KMS-11 (cell line): Measurements from ENCODE around the gene GKN2.

Source experiments
- H2AFZ ChIP-seq: fragments of 200-600 bp; sonication (generic); 2 replicates; pipeline ENCODE4 v1.6.1; 2016; ENCODE audit warnings: antibody characterized with exemption, mixed run types, low read depth
- H3K27ac ChIP-seq: fragments of 200-600 bp; sonication (generic); 2 replicates; pipeline ENCODE4 v1.6.1; 2016; ENCODE audit warnings: mild to moderate bottlenecking, mixed run types
- H3K27me3 ChIP-seq: fragments of 200-600 bp; sonication (generic); 2 replicates; pipeline ENCODE4 v1.6.1; 2017; ENCODE audit warnings: mild to moderate bottlenecking, low read depth, mixed run types, moderate library complexity; ENCODE audit not compliant: insufficient read depth
- H3K36me3 ChIP-seq: fragments of 200-600 bp; sonication (generic); 2 replicates; pipeline ENCODE4 v1.6.1; 2017; ENCODE audit warnings: mild to moderate bottlenecking, mixed run types; ENCODE audit not compliant: insufficient read depth
- H3K4me1 ChIP-seq: fragments of 200-600 bp; sonication (generic); 2 replicates; pipeline ENCODE4 v1.6.1; 2016; ENCODE audit warnings: mild to moderate bottlenecking, low read depth, mixed run types; ENCODE audit not compliant: poor library complexity, severe bottlenecking
- H3K4me2 ChIP-seq: fragments of 200-600 bp; sonication (generic); 2 replicates; pipeline ENCODE4 v1.7.0; 2016; ENCODE audit warnings: mild to moderate bottlenecking, mixed run types
- H3K4me3 ChIP-seq: fragments of 200-600 bp; sonication (generic); IDR thresholded peaks from 2 replicates; pipeline ENCODE4 v1.6.1; 2017; ENCODE audit warnings: low read depth, low read length, mixed read lengths; ENCODE audit not compliant: insufficient read depth
- H3K79me2 ChIP-seq: fragments of 200-600 bp; sonication (generic); 2 replicates; pipeline ENCODE4 v1.6.1; 2016; ENCODE audit warnings: low read depth, mixed run types; ENCODE audit not compliant: insufficient read depth
- H3K9ac ChIP-seq: fragments of 200-600 bp; sonication (generic); 2 replicates; pipeline ENCODE4 v1.6.1; 2016; ENCODE audit warnings: mild to moderate bottlenecking, mixed run types
- H4K20me1 ChIP-seq: fragments of 200-600 bp; sonication (generic); 2 replicates; pipeline ENCODE4 v1.6.1; 2016; ENCODE audit warnings: mild to moderate bottlenecking, mixed run types; ENCODE audit not compliant: insufficient read depth
- TF ChIP-seq, protein P1 (sequence below): fragments of 200-600 bp; sonication (generic); conservative IDR thresholded peaks from 2 replicates; pipeline ENCODE4 v1.6.1; 2017; ENCODE audit warnings: low read depth, mild to moderate bottlenecking, antibody characterized with exemption, low read length, moderate library complexity, mixed read lengths

GKN2 gene

DNA sequence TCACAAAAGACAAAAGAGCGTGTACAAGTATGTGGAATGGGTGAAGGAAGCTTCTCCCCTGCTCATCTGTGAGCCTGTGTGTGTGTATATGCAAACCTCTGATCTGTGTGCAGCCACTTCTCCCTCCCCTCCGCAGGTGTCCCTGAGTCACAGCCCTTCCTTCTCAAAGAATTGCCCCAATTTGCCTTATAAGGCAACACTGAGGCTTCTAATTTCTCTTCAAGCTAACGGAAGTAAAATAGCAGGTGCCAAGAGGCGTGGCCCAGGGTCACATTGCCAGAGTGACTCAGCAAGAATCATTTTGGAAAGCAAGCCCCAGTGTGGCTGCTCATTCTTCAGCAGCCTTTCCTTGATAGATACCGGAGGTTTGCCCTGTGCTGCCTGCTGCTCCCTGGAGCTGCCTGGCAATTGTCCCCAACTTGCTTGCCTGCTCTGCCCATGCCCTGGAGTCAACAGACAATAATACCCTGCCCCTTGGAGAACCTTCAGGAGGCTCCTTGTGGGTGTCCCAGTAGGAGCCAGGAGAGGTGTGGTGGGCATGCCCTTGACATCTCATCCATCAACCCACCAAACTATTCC lies 44.2 kb downstream of the GKN2 start:
- TF ChIP-seq, protein P1, sequence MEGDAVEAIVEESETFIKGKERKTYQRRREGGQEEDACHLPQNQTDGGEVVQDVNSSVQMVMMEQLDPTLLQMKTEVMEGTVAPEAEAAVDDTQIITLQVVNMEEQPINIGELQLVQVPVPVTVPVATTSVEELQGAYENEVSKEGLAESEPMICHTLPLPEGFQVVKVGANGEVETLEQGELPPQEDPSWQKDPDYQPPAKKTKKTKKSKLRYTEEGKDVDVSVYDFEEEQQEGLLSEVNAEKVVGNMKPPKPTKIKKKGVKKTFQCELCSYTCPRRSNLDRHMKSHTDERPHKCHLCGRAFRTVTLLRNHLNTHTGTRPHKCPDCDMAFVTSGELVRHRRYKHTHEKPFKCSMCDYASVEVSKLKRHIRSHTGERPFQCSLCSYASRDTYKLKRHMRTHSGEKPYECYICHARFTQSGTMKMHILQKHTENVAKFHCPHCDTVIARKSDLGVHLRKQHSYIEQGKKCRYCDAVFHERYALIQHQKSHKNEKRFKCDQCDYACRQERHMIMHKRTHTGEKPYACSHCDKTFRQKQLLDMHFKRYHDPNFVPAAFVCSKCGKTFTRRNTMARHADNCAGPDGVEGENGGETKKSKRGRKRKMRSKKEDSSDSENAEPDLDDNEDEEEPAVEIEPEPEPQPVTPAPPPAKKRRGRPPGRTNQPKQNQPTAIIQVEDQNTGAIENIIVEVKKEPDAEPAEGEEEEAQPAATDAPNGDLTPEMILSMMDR, result no peak
- Histone ChIP-seq H3K9ac (peak overlapping the region; percentile 86), H3K4me2 (peak overlapping the region; percentile 63), H3K79me2 (no peaks in the 10 kb centered on the region), H4K20me1 (no peaks in the 10 kb centered on the region), H3K27me3 (no peaks in the 10 kb centered on the region), H2AFZ (peak overlapping the region; percentile 54), H3K4me3 (peak overlapping the region; percentile 45), H3K4me1 (peaks cover 58% of the 10 kb centered on the region), H3K27ac (peak overlapping the region; percentile 96), H3K36me3 (no peaks in the 10 kb centered on the region)

DNA sequence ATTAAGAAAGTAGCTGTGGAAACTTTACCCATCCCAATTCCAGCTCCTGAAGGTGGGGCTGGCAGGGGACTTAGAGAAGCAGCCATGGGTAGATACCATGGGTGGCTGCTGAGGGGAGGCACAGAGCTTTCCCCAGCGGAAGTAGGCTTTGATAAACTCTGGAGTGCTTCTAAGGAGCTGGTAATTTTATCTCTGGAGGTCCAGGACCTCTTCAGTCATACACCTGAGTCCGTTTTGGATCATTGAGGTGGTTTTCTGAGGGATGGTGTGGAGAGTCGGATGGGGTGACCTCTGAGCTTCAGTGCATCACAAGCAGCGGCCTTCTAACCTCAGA lies 44.8 kb downstream of the GKN2 start:
- Histone ChIP-seq H2AFZ (peak overlapping the region; percentile 54), H3K9ac (peak overlapping the region; percentile 86; the same call in 1 of the 2 replicates), H3K79me2 (no peaks in the 10 kb centered on the region), H3K36me3 (no peaks in the 10 kb centered on the region), H3K4me1 (peaks cover 58% of the 10 kb centered on the region), H3K4me2 (peak overlapping the region; percentile 63), H3K27me3 (no peaks in the 10 kb centered on the region), H3K4me3 (peak overlapping the region; percentile 45), H4K20me1 (no peaks in the 10 kb centered on the region), H3K27ac (peak overlapping the region; percentile 96)
- TF ChIP-seq, protein P1, result no peak

DNA sequence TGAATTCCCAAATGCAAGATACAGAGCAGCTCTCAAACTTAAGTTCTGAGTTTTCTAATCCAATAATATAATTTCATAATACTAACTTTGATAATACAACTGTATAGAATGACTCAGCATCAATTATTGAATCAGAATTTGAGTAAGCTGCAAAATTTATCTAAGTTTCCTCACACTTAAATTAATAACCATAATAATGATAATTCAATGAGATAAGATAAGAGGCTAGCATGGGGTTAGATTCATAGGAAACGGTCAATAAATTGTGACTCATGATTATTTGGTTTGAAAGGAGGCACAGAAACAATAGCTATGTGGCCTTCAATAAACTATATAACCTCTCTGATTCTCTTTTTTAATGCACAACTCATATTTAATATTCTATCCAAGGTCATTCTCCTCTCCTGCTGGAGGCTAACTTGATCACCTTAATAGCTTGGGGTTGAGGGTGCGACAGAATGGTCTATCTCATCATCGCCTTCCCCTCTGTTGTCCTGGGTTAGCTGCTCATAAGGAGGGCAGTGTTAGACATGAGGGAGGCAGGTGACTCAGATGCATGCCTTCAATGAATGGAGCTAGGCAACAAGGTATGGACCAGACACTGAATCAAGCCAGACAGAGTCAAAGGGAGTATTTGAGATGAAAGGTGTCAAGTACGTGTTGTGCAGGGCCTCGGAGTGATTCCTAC lies 45.3 kb downstream of the GKN2 start:
- TF ChIP-seq, protein P1, result no peak
- Histone ChIP-seq H3K27ac (peak overlapping the region; percentile 96), H3K27me3 (no peaks in the 10 kb centered on the region), H3K4me2 (peak overlapping the region; percentile 63; the same call in 1 of the 2 replicates), H2AFZ (peak overlapping the region; percentile 54), H4K20me1 (no peaks in the 10 kb centered on the region), H3K4me1 (peaks cover 53% of the 10 kb centered on the region), H3K9ac (peak overlapping the region; percentile 86; the same call in 1 of the 2 replicates), H3K79me2 (no peaks in the 10 kb centered on the region), H3K4me3 (peak overlapping the region; percentile 45), H3K36me3 (no peaks in the 10 kb centered on the region)

DNA sequence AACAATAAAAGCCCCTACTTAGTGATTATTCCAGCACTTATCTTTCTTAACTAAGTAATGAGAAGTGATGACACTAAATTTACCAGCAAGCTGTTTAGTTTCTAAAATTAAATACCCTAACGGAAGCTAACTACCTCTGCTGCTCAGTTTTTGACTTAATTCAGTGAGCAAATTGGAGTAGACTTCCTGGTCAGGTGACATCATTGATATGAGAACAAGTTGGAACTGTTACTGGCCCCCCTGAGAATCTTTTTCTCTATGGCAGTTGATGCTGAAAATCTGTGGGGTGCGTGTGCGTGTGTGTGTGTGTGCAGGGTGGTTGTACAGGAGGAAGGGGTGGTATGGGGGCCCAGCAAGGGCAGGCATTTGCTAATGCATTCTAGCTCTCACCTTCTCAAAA lies 46.0 kb downstream of the GKN2 start:
- no peaks in the 10 kb centered on the region for H3K27me3 ChIP-seq
- H3K4me1 ChIP-seq, result peaks cover 47% of the 10 kb centered on the region
- H3K36me3 ChIP-seq, result no peaks in the 10 kb centered on the region
- H3K79me2 ChIP-seq, result no peaks in the 10 kb centered on the region
- H2AFZ ChIP-seq, result no peak overlapping the region
- H3K4me3 ChIP-seq, result no peak overlapping the region
- H3K9ac ChIP-seq, result no peak overlapping the region
- TF ChIP-seq, protein P1, result no peak
- H4K20me1 ChIP-seq, result no peaks in the 10 kb centered on the region
- no peak overlapping the region for H3K27ac ChIP-seq
- no peak overlapping the region for H3K4me2 ChIP-seq
